SJCRH30 (cell line): ENCODE results near the gene PIEZO2. TPM values are rescaled to one million over a fixed set of nuclear protein-coding genes. Genes with fewer than 3 reads are reported as not detected.
A peak's percentile ranks its signal among the peaks of the same experiment; 100 is the strongest.

Experiments
- DNase-seq, 2 experiments: peaks; one replicate each; pipeline ENCODE4 v3.0.0-alpha.2; 2015 to 2020
- H3K27ac ChIP-seq: fragments of 250-450 bp; sonication (Bioruptor Pico); 2 replicates; pipeline ENCODE4 v1.5.1; 2020; ENCODE audit warnings: mild to moderate bottlenecking, moderate library complexity
- H3K27me3 ChIP-seq: fragments of 250-450 bp; sonication (Bioruptor Pico); 2 replicates; pipeline ENCODE4 v1.5.1; 2020; ENCODE audit warnings: mild to moderate bottlenecking, moderate library complexity
- H3K36me3 ChIP-seq: fragments of 250-450 bp; sonication (Bioruptor Pico); 2 replicates; pipeline ENCODE4 v1.5.1; 2020; ENCODE audit warnings: mild to moderate bottlenecking, moderate library complexity
- H3K4me1 ChIP-seq: fragments of 250-450 bp; sonication (Bioruptor Pico); 2 replicates; pipeline ENCODE4 v1.5.1; 2020; ENCODE audit warnings: mild to moderate bottlenecking, moderate library complexity
- H3K4me3 ChIP-seq: fragments of 250-450 bp; sonication (Bioruptor Pico); 2 replicates; pipeline ENCODE4 v1.5.1; 2020; ENCODE audit warnings: mild to moderate bottlenecking, moderate library complexity
- H3K9me3 ChIP-seq: fragments of 250-450 bp; sonication (Bioruptor Pico); replicated peaks from 2 replicates; pipeline ENCODE4 v1.5.1; 2020; ENCODE audit warnings: mild to moderate bottlenecking, moderate library complexity
- total RNA-seq: library from RNA; depleted of rRNA; stranded (reverse); fragments of >200 nt; shearing (Covaris generic); gene quantifications from 2 replicates; pipeline ENCODE4 v1.2.3, GENCODE V29; 2014

PIEZO2 gene
- total RNA-seq, 1 experiment from 2014 or later, result 0.32 TPM

GRCh38 chr18:10757349-10757748 lies 392.0 kb downstream of the PIEZO2 start:
- H3K4me3 ChIP-seq, result no peak overlapping the region
- H3K4me1 ChIP-seq, result no peaks in the 10 kb centered on the region
- H3K27ac ChIP-seq, result no peak overlapping the region
- DNase-seq, result no peak
- no peaks in the 10 kb centered on the region for H3K36me3 ChIP-seq
- H3K9me3 ChIP-seq, result no peaks in the 10 kb centered on the region
- H3K27me3 ChIP-seq, result no peaks in the 10 kb centered on the region

- Histone ChIP-seq H3K9me3 (no peaks in the 10 kb centered on the region), H3K4me1 (no peaks in the 10 kb centered on the region), H3K36me3 (no peaks in the 10 kb centered on the region), H3K27me3 (no peaks in the 10 kb centered on the region), H3K27ac (no peak overlapping the region), H3K4me3 (no peak overlapping the region)
- no peak for DNase-seq
Observed at GRCh38 chr18:10755855-10756254, 393.5 kb downstream of the PIEZO2 start.

GRCh38 chr18:10754128-10754527 lies 395.2 kb downstream of the PIEZO2 start:
- no peaks in the 10 kb centered on the region for H3K9me3 ChIP-seq
- H3K4me3 ChIP-seq, result no peak overlapping the region
- DNase-seq, result no peak
- no peaks in the 10 kb centered on the region for H3K4me1 ChIP-seq
- H3K36me3 ChIP-seq, result no peaks in the 10 kb centered on the region
- H3K27me3 ChIP-seq, result no peaks in the 10 kb centered on the region
- no peak overlapping the region for H3K27ac ChIP-seq

GRCh38 chr18:10752382-10752781 lies 397.0 kb downstream of the PIEZO2 start:
- H3K36me3 ChIP-seq, result no peaks in the 10 kb centered on the region
- no peak for DNase-seq
- no peak overlapping the region for H3K4me3 ChIP-seq
- no peaks in the 10 kb centered on the region for H3K4me1 ChIP-seq
- H3K27me3 ChIP-seq, result no peaks in the 10 kb centered on the region
- H3K27ac ChIP-seq, result no peak overlapping the region
- H3K9me3 ChIP-seq, result no peaks in the 10 kb centered on the region

- Histone ChIP-seq H3K4me3 (no peak overlapping the region), H3K36me3 (no peaks in the 10 kb centered on the region), H3K9me3 (no peaks in the 10 kb centered on the region), H3K27me3 (no peaks in the 10 kb centered on the region), H3K4me1 (no peaks in the 10 kb centered on the region), H3K27ac (no peak overlapping the region)
- DNase-seq, result no peak
Observed at GRCh38 chr18:10751653-10752052, 397.7 kb downstream of the PIEZO2 start.

- no peaks in the 10 kb centered on the region for H3K27me3 ChIP-seq
- no peaks in the 10 kb centered on the region for H3K9me3 ChIP-seq
- H3K27ac ChIP-seq, result no peak overlapping the region
- no peak for DNase-seq
- H3K4me1 ChIP-seq, result no peaks in the 10 kb centered on the region
- no peaks in the 10 kb centered on the region for H3K36me3 ChIP-seq
- H3K4me3 ChIP-seq, result no peak overlapping the region
Observed at GRCh38 chr18:10750191-10751035, 399.0 kb downstream of the PIEZO2 start.

GRCh38 chr18:10748641-10749040 lies 400.7 kb downstream of the PIEZO2 start:
- Histone ChIP-seq H3K27ac (no peak overlapping the region), H3K27me3 (no peaks in the 10 kb centered on the region), H3K36me3 (no peaks in the 10 kb centered on the region), H3K4me1 (no peaks in the 10 kb centered on the region), H3K4me3 (no peak overlapping the region), H3K9me3 (no peaks in the 10 kb centered on the region)
- no peak for DNase-seq

GRCh38 chr18:10745971-10746370 lies 403.4 kb downstream of the PIEZO2 start:
- DNase-seq, result peak in 1 of 2 experiments; percentile 18
- Histone ChIP-seq H3K27me3 (no peaks in the 10 kb centered on the region), H3K4me1 (no peaks in the 10 kb centered on the region), H3K4me3 (no peak overlapping the region), H3K27ac (no peak overlapping the region), H3K9me3 (no peaks in the 10 kb centered on the region), H3K36me3 (no peaks in the 10 kb centered on the region)

- Histone ChIP-seq H3K27ac (no peak overlapping the region), H3K4me1 (no peaks in the 10 kb centered on the region), H3K36me3 (no peaks in the 10 kb centered on the region), H3K9me3 (no peaks in the 10 kb centered on the region), H3K27me3 (no peaks in the 10 kb centered on the region), H3K4me3 (no peak overlapping the region)
- DNase-seq, result no peak
Observed at GRCh38 chr18:10745219-10745618, 404.1 kb downstream of the PIEZO2 start.

GRCh38 chr18:10743766-10744165 lies 405.6 kb downstream of the PIEZO2 start:
- DNase-seq, result no peak
- Histone ChIP-seq H3K27me3 (no peaks in the 10 kb centered on the region), H3K4me1 (peaks cover 8% of the 10 kb centered on the region; the same call in 1 of the 2 replicates), H3K36me3 (no peaks in the 10 kb centered on the region), H3K4me3 (no peak overlapping the region), H3K9me3 (no peaks in the 10 kb centered on the region), H3K27ac (no peak overlapping the region)

- Histone ChIP-seq H3K27me3 (no peaks in the 10 kb centered on the region), H3K36me3 (no peaks in the 10 kb centered on the region), H3K4me1 (peaks cover 11% of the 10 kb centered on the region; the same call in 1 of the 2 replicates), H3K9me3 (no peaks in the 10 kb centered on the region), H3K27ac (peak overlapping the region; percentile 68), H3K4me3 (no peak overlapping the region)
- DNase-seq, result peak; percentile 42 to 77
Observed at GRCh38 chr18:10739152-10739551, 410.2 kb downstream of the PIEZO2 start.

GRCh38 chr18:10736984-10737383 lies 412.4 kb downstream of the PIEZO2 start:
- no peak overlapping the region for H3K27ac ChIP-seq
- DNase-seq, result peak; percentile 4 to 45
- H3K9me3 ChIP-seq, result no peaks in the 10 kb centered on the region
- peaks cover 11% of the 10 kb centered on the region; the same call in 1 of the 2 replicates for H3K4me1 ChIP-seq
- no peaks in the 10 kb centered on the region for H3K36me3 ChIP-seq
- H3K4me3 ChIP-seq, result no peak overlapping the region
- H3K27me3 ChIP-seq, result no peaks in the 10 kb centered on the region

GRCh38 chr18:10732990-10733389 lies 416.4 kb downstream of the PIEZO2 start:
- no peaks in the 10 kb centered on the region for H3K4me1 ChIP-seq
- no peaks in the 10 kb centered on the region for H3K36me3 ChIP-seq
- H3K9me3 ChIP-seq, result no peaks in the 10 kb centered on the region
- H3K27me3 ChIP-seq, result no peaks in the 10 kb centered on the region
- no peak for DNase-seq
- H3K4me3 ChIP-seq, result no peak overlapping the region
- no peak overlapping the region for H3K27ac ChIP-seq

- H3K36me3 ChIP-seq, result no peaks in the 10 kb centered on the region
- DNase-seq, result peak in 1 of 2 experiments; percentile 6
- no peaks in the 10 kb centered on the region for H3K27me3 ChIP-seq
- no peak overlapping the region for H3K27ac ChIP-seq
- H3K4me3 ChIP-seq, result no peak overlapping the region
- no peaks in the 10 kb centered on the region for H3K9me3 ChIP-seq
- H3K4me1 ChIP-seq, result no peaks in the 10 kb centered on the region
Observed at GRCh38 chr18:10727477-10727876, 421.9 kb downstream of the PIEZO2 start.

GRCh38 chr18:10726198-10727068 lies 422.9 kb downstream of the PIEZO2 start:
- no peak for DNase-seq
- Histone ChIP-seq H3K4me3 (no peak overlapping the region), H3K9me3 (no peaks in the 10 kb centered on the region), H3K4me1 (no peaks in the 10 kb centered on the region), H3K36me3 (no peaks in the 10 kb centered on the region), H3K27me3 (no peaks in the 10 kb centered on the region), H3K27ac (no peak overlapping the region)
